GM18858 (cell line): ENCODE data around the gene NOTCH3.

Experiments
- ATAC-seq: cut with Tn5 transposase; IDR thresholded peaks from one replicate; pipeline ENCODE4 v1.9.1; 2021; ENCODE audit not compliant: unreplicated experiment

The NOTCH3 gene

DNA sequence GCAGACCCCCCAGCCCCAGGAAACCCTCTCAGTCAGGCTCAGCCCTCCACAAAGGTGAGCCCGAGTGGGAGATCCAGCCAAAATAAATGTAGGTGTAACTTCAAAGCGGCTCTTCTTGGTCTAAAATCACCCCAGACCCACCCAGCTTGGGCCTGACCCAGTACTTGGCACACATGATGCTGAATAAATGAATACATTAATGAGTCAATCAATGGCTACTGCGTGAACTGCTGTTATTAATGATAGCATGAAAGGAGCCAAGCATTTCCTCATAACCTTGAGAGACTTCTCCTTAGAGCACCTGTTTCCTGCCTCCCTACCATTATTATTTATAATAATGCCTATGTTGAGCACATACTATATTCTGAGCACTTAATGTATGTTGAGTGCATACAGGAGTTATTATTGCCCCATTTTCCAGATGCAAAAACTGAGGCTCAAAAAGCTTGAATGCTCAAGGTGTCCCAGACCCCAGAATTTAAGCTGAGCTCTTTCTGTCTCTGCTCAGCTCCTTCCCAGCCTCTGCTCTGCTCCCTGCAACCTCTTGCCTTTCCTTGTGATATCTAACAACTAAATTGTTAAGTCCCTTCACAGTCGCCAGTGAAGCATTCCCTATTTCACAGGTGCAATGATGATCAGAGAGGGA is 4.3 kb downstream of the NOTCH3 start:
- ATAC-seq, result no peak

DNA sequence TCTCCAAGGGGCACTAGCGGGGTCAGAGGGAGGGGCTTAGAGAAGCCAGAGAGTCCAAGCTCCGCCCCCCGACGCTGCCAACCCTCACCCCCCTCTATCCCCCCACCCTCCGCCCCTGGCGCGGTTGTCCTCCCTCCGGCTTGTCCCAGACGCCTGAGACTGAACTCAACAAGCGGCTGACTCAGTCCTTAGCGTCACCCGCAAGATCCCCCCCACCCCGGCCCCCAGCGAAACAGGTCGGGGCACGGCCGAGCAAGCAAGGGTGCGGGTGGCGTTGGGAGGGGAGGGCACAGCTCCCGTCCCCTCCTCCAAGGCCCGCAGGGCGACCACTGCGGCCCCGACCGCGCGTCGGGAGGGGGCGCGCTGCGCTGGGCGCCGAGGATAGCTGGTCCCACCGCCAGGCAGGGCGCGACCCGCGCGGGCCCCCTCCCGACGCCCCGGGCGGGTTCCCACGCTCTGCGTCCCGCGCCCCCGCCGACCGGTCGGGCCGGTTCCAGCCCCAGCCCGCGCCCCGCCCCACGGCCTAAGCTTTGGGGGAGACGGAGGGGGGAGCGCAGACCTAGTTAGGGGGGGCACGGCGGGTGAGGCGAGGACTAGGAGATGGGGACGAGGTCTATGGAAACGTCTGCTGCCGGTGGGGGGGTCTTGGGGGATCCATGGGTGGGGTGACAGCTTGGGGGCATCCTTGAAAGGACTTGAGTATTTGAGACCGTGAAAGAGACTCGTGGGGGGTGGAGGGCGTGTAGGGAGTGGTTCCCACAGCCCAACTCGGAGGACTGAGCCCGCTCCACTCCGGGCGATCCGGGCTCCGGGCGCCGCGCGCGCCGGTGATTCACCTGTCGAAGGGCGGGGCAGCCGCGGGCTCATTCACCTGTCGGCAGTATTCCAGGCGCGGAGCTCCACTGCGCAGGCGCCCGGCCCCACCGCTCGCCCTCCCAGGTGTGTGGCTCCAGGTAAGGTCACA is 5.1 kb downstream of the NOTCH3 start:
- no peak for ATAC-seq

DNA sequence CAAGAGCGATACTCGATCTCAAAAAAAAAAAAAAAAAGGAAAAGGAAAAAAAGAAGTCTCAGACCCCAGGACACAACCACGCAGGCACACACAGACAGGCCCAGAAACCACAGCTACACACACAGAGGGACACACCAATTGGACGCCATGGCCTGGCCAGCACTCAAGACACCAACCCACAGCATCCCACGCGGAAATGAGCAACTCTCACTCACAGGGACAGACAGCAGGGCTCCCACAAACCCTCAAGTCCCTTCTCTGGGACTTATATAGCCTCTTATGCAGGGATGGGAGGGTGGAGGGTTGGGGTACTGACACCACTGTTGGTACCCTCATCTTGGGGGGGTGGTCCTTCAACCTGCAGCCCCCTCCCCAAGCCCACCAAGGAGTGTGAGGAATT is 5.9 kb downstream of the NOTCH3 start:
- no peak for ATAC-seq

GRCh38 chr19:15191982-15192381 is 8.8 kb downstream of the NOTCH3 start:
- no peak for ATAC-seq

GRCh38 chr19:15191514-15191913 is 9.3 kb downstream of the NOTCH3 start:
- no peak for ATAC-seq

- ATAC-seq, result no peak
Measured at GRCh38 chr19:15188851-15189250, 11.9 kb downstream of the NOTCH3 start.

GRCh38 chr19:15187026-15188007 is 13.5 kb downstream of the NOTCH3 start:
- no peak for ATAC-seq

DNA sequence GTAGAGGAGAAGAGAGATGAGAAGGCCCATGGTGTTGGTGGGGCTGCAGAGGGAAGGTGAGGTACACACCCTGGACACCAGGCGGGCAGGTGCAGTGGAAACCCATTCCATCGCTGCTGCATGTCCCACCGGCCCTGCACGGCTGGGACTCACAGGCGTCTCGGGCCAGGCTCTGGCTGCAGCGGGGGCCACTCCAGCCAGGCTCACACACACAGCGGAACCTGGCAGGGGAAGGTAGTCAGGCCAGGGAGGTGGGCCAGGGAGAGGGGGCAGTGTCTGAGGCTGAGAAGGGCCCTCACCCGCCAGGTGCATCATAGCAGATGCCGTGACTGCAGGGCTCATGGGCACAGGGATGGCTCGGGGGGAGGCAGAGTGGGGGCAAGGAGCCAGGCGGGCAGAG is 15.6 kb downstream of the NOTCH3 start:
- no peak for ATAC-seq

- ATAC-seq, result no peak
Measured at GRCh38 chr19:15184776-15185175, 16.0 kb downstream of the NOTCH3 start.

GRCh38 chr19:15181394-15181793 is 19.4 kb downstream of the NOTCH3 start:
- no peak for ATAC-seq

DNA sequence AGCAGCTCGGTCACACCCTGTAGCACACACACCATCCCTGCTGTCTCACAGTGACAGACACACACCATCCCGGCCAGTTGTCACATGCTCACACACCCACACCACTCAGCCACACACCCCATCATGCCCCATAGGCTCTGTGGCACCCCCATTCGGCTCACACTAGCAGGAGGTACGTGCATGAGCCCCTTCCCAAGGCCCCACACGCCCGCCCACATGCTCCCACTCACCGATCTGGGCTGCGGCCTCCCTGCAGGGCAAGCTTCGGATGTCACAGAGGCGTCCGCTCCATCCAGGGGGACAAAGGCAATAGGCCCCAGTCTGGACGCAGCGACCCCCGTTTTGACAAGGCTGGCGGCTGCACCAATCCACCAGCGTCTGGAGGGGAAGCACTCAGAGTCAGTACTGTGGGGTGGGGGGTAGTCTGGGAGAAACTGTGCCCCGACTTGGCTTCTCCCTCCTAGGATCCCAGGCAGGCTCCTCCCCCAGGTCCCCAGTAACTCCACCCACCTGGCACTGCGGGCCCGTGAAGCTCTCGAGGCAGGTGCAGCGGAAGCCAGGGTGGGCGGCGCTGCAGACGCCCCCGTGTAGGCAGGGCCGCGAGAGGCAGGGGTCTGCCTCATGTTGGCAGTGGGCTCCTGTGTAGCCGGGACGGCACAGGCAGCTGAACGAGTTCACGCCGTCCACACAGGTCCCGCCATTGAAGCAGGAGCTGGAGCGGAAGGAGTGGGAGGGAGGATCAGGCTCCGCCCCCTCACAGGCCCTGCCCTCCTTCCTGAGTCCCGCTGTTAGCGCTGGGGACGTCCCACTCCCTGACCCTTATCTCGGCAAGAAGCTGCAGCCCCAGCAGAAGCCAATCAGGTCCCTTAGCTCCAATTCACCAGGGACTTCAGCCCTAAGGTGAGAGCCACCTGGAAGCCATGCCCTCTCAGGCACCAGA is 20.1 kb downstream of the NOTCH3 start:
- no peak for ATAC-seq

DNA sequence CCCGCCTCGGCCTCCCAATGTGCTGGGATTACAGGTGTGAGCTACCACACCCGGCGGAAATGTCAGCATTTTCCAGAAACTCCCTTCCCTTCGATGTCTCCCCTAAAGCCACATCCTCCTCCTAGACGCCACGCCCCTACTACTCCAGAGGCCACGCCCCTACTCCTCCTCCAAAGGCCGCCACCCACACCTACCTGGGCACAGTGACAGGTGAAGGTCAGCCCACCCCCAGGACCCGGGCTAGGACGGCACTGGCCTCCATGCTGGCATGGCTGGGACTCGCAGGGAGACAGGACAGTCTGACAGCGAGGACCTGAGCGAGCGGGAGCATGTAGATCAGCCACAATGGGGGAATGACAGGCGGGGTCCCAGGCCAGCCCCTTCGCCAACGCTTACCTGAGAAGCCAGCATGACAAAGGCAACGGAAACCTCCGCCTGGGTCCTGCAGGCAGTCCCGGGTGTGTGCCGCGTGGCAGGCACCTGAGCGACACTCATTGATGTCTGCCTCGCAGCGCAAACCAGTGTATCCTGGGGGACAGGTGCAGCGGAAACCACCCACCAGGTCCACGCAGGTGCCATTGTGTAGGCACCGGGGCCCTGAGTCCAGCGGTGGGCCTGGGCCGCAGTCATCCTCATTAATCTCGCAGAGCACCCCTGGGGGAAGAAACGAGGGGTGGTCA is 22.0 kb downstream of the NOTCH3 start:
- ATAC-seq, result no peak

GRCh38 chr19:15177269-15178116 is 23.3 kb downstream of the NOTCH3 start:
- no peak for ATAC-seq

DNA sequence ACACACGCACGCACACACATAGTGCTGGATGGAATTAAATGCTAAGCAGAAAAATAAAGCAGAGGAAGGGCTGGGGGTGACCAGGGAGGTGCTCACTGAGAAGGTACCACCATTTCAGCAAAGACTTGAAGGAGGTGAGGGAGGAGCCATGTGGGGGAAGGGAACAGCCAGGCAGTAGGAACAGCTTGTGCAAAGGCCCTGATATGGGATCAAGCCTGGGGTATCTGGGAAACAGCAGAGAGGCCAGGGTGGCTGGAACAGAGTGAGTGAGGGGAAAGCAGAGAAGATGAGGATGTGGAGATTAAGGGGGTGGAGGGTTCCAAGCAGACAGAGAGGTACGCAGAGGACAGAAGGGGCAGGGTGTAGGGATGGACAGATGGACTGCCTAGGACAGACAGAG is 25.2 kb downstream of the NOTCH3 start:
- no peak for ATAC-seq

GRCh38 chr19:15173746-15174404 is 26.9 kb downstream of the NOTCH3 start:
- no peak for ATAC-seq

DNA sequence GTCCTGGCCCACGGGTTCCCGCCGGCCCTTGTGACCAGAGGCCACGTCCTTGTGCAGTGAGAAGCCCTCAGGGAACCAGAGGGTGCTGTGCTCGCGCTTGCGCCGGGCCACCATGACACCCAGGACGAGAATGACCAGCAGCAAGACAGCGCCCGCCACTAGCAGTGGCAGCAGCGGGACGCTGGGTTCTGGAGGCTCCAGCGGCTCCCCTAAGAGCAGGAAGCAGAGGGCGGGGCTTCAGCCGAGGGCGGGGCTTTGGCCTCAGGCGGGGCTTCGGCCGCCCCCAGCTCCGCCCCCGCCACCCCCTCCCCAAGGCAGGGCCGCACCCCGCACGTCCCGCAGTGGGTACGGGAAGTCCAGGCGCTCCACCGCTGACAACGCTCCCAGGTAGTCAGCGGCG is 30.4 kb downstream of the NOTCH3 start:
- ATAC-seq, result no peak

DNA sequence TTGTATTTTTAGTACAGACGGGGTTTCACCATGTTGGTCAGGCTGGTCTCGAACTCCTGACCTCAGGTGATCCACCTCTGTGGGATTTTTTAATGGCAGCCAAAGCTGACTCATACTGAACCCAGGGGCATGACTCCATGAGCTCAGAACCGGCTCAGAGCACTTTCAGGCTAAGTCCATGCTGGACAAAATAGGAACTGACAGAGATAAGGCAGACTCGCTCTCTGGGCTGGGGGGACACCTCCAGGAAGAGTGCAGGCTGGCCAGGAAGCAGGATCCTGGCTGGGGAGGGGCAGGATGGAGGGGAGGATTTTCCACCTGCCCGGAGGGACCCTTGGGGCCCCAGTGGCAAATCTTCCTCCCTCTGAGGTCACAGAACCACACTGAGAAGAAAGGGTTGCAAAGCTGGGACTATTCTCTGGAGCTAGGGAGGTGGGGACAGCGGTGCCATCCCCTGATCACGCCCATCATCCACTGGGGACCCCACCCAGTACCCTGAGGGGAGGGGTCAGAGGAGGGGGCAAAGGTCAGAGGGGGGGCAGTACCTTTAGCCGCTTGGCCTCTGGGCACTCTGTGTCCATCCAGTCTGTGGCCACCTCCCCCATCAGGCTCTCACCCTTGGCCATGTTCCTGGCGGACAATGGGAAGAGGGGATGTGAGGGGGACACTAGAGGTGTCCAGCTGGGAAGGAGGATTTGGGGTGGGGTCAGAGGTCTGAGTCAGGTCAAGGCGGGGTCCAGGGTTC is 31.1 kb downstream of the NOTCH3 start:
- no peak for ATAC-seq
